ENCODE measurements around the gene TBC1D9.

DNA sequence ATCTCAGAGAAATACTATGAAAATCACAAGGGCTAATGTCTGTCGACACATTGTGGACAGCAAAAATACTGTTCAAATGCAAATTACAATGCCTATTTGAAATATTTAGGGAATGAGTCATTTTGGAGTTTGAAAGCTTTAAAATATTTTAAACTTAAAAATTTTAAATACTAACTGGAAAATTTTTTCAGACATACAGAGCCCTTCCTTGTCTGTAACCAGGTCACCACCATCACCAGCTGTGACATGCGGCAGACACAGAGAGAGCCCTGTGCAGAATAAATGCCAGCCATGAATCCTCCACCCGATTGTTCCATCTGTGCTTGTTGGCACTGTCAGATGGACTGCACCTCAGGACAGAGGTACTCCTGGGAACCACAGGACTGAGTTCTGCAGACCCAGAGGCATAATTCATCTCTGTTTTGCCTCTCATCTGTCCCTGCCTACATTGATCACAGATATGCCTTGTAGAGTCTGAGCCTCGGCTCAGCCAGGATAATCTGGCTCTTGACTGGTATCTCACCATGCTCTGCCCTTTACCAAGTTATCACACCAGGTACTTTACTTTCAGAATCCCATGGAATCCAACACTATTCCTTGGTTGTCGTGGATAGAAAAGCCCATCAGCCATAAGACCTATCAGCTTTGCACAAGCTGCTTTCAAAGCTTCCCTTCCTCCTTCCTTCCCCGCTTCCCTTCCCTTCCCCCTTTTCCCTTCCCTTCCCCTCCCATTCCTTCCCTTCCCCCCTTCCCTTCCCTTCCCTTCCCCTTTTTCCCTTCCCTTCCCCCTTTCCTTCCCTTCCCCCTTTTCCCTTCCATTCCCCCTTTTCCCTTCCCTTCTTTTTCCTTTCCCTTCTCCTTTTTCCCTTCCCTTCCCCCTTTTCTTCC is 67.2 kb downstream of the TBC1D9 start:
- no peak for TF ChIP-seq EZH2 (IDR thresholded peaks at IDR 0.05; ENCODE audit: insufficient read depth, poor library complexity, severe bottlenecking)
- TF ChIP-seq EZH2phosphoT487 (IDR thresholded peaks at IDR 0.05; ENCODE audit: insufficient read depth, low read depth) = no peak

Data from GM23248 (cell line).